Neuronal stem cell (in vitro differentiated cells): ENCODE measurements around the gene THOC6. TPM values are rescaled to one million over a fixed set of nuclear protein-coding genes. Genes with fewer than 3 reads are reported as not detected.
"Not testable (repeated sequence)": the region's sequence is repeated elsewhere in the genome, so short reads cannot be mapped to it uniquely, and the experiment has no call there.

Source experiments
- DNase-seq: peaks from one replicate; pipeline ENCODE4 v3.0.0-alpha.2; 2013; ENCODE audit warnings: low spot score
- H2AFZ ChIP-seq: one replicate; pipeline ENCODE4 v1.6.1; 2013; ENCODE audit warnings: mild to moderate bottlenecking, low read length, inconsistent platforms
- H2AK5ac ChIP-seq: 2 replicates; pipeline ENCODE4 v1.6.1; 2013; ENCODE audit warnings: low read depth, mild to moderate bottlenecking, inconsistent platforms, low read length, moderate library complexity, mixed read lengths
- H2BK120ac ChIP-seq: 2 replicates; pipeline ENCODE4 v1.6.1; 2013; ENCODE audit warnings: low read depth, mild to moderate bottlenecking, inconsistent platforms, low read length, moderate library complexity, mixed read lengths
- H2BK12ac ChIP-seq: one replicate; pipeline ENCODE4 v1.6.1; 2013; ENCODE audit warnings: low read length, inconsistent platforms
- H2BK15ac ChIP-seq: 2 replicates; pipeline ENCODE4 v1.6.1; 2013; ENCODE audit warnings: mild to moderate bottlenecking, low read length, inconsistent platforms, mixed read lengths
- H2BK5ac ChIP-seq: one replicate; pipeline ENCODE4 v1.6.1; 2013; ENCODE audit warnings: inconsistent platforms, mild to moderate bottlenecking, low read length, moderate library complexity
- H3K14ac ChIP-seq: one replicate; pipeline ENCODE4 v1.6.1; 2013; ENCODE audit warnings: low read length, inconsistent platforms
- H3K18ac ChIP-seq: 2 replicates; pipeline ENCODE4 v1.6.1; 2013; ENCODE audit warnings: low read length, inconsistent platforms
- H3K23ac ChIP-seq: 2 replicates; pipeline ENCODE4 v1.6.1; 2013; ENCODE audit warnings: low read depth, mild to moderate bottlenecking, mixed read lengths, low read length, inconsistent platforms; ENCODE audit not compliant: poor library complexity
- H3K27ac ChIP-seq: replicated peaks from 3 replicates; pipeline ENCODE4 v1.5.1; 2013; ENCODE audit warnings: low read length, inconsistent platforms
- H3K27me3 ChIP-seq, 3 experiments: 2 replicates each; pipeline ENCODE4 v1.6.1; 2013; ENCODE audit warnings: low read length in 3 of 3, mild to moderate bottlenecking in 2 of 3, inconsistent platforms in 1 of 3, low read depth in 1 of 3, mixed read lengths in 1 of 3, moderate library complexity in 1 of 3; ENCODE audit not compliant: control insufficient read depth in 3 of 3, insufficient read depth in 3 of 3
- H3K36me3 ChIP-seq, 2 donors: replicated peaks in 1 of 2; 2 replicates each; pipeline ENCODE4 v1.6.1; 2013; ENCODE audit warnings: low read length in 2 of 2; ENCODE audit not compliant: control insufficient read depth in 2 of 2, insufficient read depth in 2 of 2
- H3K4ac ChIP-seq: 2 replicates; pipeline ENCODE4 v1.6.1; 2013; ENCODE audit warnings: inconsistent platforms, mild to moderate bottlenecking, low read length, moderate library complexity
- H3K4me1 ChIP-seq, 2 donors: 1 replicate in 1 of 2; 2 replicates in 1 of 2; pipeline ENCODE4 v1.6.1; 2013; ENCODE audit warnings: low read length in 2 of 2, low read depth in 1 of 2; ENCODE audit not compliant: control insufficient read depth in 2 of 2, insufficient read depth in 1 of 2
- H3K4me2 ChIP-seq: one replicate; pipeline ENCODE4 v1.6.1; 2013; ENCODE audit warnings: mild to moderate bottlenecking, low read length, inconsistent platforms; ENCODE audit not compliant: insufficient read depth, poor library complexity, severe bottlenecking
- H3K4me3 ChIP-seq, 2 donors: 2 replicates each; pipeline ENCODE4 v1.5.1; 2013; ENCODE audit warnings: low read length in 2 of 2, mild to moderate bottlenecking in 2 of 2, inconsistent platforms in 1 of 2, moderate library complexity in 1 of 2
- H3K79me1 ChIP-seq: one replicate; pipeline ENCODE4 v1.6.1; 2013; ENCODE audit warnings: low read depth, mild to moderate bottlenecking, inconsistent platforms, low read length, moderate library complexity
- H3K9ac ChIP-seq: one replicate; pipeline ENCODE4 v1.6.1; 2013; ENCODE audit warnings: mild to moderate bottlenecking, low read depth, low read length, inconsistent platforms; ENCODE audit not compliant: poor library complexity
- H3K9me3 ChIP-seq, 2 donors: replicated peaks in 1 of 2; 2 replicates each; pipeline versions ENCODE3 to v1.6.1; 2013; ENCODE audit warnings: low read length in 2 of 2, mild to moderate bottlenecking in 2 of 2, inconsistent platforms in 1 of 2, low read depth in 1 of 2, mixed read lengths in 1 of 2, moderate library complexity in 1 of 2; ENCODE audit not compliant: control insufficient read depth in 2 of 2, insufficient read depth in 1 of 2
- H4K8ac ChIP-seq: one replicate; pipeline ENCODE4 v1.6.1; 2013; ENCODE audit warnings: low read depth, mild to moderate bottlenecking, inconsistent platforms, low read length, moderate library complexity
- H4K91ac ChIP-seq: one replicate; pipeline ENCODE4 v1.6.1; 2013; ENCODE audit warnings: low read length, low read depth, mild to moderate bottlenecking, inconsistent platforms; ENCODE audit not compliant: poor library complexity
- WGBS, 2 donors: extraction: QIAGEN DNeasy Blood & Tissue Kit; methylation state at CpG; one replicate each; pipeline ENCODE4 v1.1.7; 2013; ENCODE audit warnings: missing lambda C conversion rate in 2 of 2, mixed read lengths in 1 of 2; ENCODE audit not compliant: insufficient read length in 2 of 2, insufficient replicate concordance in 1 of 2; ENCODE audit errors: extremely low coverage in 2 of 2; 5-methylcytosine and 5-hydroxymethylcytosine counted together
- small RNA-seq: library from polyadenylated mRNA; stranded (forward); fragments of <200 nt; extraction: miRNeasy Mini kit (QIAGEN cat#:217004); gene quantifications from one replicate; pipeline ENCODE3, GENCODE V24; 2013; ENCODE audit not compliant: insufficient read depth

Gene THOC6

GRCh38 chr16:3075946-3076345 lies 52.1 kb downstream of the THOC6 start:
- not testable (repeated sequence) for H2BK15ac ChIP-seq, H2AFZ ChIP-seq, H3K4ac ChIP-seq, H3K14ac ChIP-seq, H3K18ac ChIP-seq, H3K4me3 ChIP-seq, H3K79me1 ChIP-seq, H2BK120ac ChIP-seq, H3K27ac ChIP-seq, H3K36me3 ChIP-seq, H4K91ac ChIP-seq, DNase-seq, H3K9me3 ChIP-seq, H3K9ac ChIP-seq, H3K4me1 ChIP-seq, H3K4me2 ChIP-seq, H3K23ac ChIP-seq, H4K8ac ChIP-seq, H2BK12ac ChIP-seq
- no CpG with 5 or more reads among the region's 6 CpGs for WGBS, 2 donors
- Histone ChIP-seq H2AK5ac (peak overlapping the region; percentile 35), H2BK5ac (peak overlapping the region; percentile 39), H3K27me3 (peaks cover 0 to 38% (median 0%) of the 10 kb centered on the region in 3 experiments)

GRCh38 chr16:3076577-3076976 lies 52.7 kb downstream of the THOC6 start:
- H3K79me1 ChIP-seq, result no peaks in the 10 kb centered on the region
- no peak overlapping the region for H2BK120ac ChIP-seq
- H2BK15ac ChIP-seq, result no peak overlapping the region
- no peak overlapping the region for H3K14ac ChIP-seq
- no peak overlapping the region for H4K8ac ChIP-seq
- no peaks in the 10 kb centered on the region for H3K36me3 ChIP-seq
- no peak overlapping the region for H3K18ac ChIP-seq
- peak overlapping the region; percentile 4 for H3K9ac ChIP-seq
- H2AK5ac ChIP-seq, result no peak overlapping the region
- H3K4me3 ChIP-seq, result no peak overlapping the region
- no peak overlapping the region for H3K23ac ChIP-seq
- H2BK5ac ChIP-seq, result peak overlapping the region; percentile 39
- no peaks in the 10 kb centered on the region for H3K9me3 ChIP-seq
- H3K4me1 ChIP-seq, result peaks cover 0 to 2% of the 10 kb centered on the region in 2 donors
- no peak overlapping the region for H4K91ac ChIP-seq
- WGBS, 2 donors, result no CpG with 5 or more reads among the region's 6 CpGs
- H3K27ac ChIP-seq, result no peak overlapping the region
- H2AFZ ChIP-seq, result no peak overlapping the region
- H3K4ac ChIP-seq, result no peak overlapping the region
- H2BK12ac ChIP-seq, result peak overlapping the region; percentile 22
- no peak overlapping the region for H3K4me2 ChIP-seq
- H3K27me3 ChIP-seq, result peaks cover 0 to 36% (median 0%) of the 10 kb centered on the region in 3 experiments
- no peak for DNase-seq

Small RNA genes within 50 kb of the gene (small RNA-seq; reads per million reads assigned to genes)
- not detected for gene LINC00514
